GM12801 (cell line): ENCODE results near the gene PGAM2.

ENCODE experiments used
- TF ChIP-seq, protein P1 (sequence below): IDR thresholded peaks from one replicate; pipeline ENCODE4 v1.5.1; 2011; ENCODE audit warnings: control low read depth; ENCODE audit not compliant: insufficient read length; ENCODE audit errors: extremely low read depth

Gene PGAM2

DNA sequence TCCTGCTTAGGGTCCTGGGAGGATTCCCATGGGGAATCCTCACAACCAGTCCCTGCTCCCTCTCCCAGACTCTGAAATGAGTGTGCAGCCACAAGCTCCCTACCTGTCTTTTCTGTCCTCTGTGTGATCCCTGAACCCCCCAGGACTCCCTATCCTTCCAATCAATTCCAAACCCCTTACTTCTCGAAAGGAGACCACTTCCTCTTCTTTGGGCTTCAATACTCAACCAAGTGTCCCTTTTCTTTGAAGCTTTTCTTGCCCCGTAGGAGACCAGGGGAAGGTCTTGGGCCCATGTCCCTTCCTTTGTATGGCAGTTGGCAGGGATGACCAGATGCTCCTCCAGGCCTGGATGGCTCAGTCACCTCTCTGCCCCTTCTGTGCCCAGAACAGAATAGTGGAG is 40.5 kb upstream of the PGAM2 start:
- TF ChIP-seq, protein P1, sequence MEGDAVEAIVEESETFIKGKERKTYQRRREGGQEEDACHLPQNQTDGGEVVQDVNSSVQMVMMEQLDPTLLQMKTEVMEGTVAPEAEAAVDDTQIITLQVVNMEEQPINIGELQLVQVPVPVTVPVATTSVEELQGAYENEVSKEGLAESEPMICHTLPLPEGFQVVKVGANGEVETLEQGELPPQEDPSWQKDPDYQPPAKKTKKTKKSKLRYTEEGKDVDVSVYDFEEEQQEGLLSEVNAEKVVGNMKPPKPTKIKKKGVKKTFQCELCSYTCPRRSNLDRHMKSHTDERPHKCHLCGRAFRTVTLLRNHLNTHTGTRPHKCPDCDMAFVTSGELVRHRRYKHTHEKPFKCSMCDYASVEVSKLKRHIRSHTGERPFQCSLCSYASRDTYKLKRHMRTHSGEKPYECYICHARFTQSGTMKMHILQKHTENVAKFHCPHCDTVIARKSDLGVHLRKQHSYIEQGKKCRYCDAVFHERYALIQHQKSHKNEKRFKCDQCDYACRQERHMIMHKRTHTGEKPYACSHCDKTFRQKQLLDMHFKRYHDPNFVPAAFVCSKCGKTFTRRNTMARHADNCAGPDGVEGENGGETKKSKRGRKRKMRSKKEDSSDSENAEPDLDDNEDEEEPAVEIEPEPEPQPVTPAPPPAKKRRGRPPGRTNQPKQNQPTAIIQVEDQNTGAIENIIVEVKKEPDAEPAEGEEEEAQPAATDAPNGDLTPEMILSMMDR: no peak

DNA sequence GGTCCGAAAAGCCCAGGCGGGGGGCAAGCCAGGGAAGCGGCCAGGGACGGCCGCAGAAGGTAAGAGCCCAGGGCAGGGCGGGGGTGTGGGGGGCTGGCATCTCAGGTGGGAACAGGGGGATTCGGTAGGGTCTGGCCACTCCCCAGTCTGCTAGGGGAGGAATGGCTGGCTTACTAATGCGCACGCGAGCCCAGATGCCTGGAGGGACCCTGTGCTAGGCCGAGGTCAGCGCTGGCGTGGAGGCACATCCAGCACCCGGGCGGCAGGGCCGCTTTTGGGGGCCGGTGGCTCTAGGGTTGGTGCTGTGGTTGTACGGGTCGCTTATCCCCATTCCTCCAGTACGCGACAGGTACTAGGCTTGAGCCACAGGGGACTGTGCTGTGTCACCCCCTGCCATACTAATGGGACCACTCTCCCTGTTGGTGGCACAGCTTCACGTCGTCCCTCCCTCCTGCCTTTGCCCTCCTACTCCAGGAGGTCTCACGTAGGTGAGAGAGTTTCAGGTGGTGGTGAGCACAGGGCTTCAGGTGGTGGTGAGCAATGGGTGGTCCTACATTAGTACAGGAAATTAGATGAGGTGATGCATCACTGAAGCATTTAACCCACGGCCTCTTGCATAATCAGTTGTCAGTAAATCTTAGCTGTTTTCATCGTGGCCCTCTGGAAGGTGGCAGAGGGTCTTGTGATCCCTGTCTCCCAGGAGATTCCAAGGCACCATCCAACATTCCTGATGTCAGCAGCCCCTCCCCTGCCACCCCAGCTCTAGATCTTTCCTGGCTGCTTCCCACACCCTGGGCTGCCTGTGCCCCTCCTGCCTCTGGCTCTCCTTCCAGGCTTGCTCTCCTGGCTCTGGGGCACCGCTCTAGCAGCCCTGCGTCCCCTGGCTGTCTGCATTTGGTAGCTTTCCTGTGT is 39.7 kb upstream of the PGAM2 start:
- TF ChIP-seq, protein P1: no peak

DNA sequence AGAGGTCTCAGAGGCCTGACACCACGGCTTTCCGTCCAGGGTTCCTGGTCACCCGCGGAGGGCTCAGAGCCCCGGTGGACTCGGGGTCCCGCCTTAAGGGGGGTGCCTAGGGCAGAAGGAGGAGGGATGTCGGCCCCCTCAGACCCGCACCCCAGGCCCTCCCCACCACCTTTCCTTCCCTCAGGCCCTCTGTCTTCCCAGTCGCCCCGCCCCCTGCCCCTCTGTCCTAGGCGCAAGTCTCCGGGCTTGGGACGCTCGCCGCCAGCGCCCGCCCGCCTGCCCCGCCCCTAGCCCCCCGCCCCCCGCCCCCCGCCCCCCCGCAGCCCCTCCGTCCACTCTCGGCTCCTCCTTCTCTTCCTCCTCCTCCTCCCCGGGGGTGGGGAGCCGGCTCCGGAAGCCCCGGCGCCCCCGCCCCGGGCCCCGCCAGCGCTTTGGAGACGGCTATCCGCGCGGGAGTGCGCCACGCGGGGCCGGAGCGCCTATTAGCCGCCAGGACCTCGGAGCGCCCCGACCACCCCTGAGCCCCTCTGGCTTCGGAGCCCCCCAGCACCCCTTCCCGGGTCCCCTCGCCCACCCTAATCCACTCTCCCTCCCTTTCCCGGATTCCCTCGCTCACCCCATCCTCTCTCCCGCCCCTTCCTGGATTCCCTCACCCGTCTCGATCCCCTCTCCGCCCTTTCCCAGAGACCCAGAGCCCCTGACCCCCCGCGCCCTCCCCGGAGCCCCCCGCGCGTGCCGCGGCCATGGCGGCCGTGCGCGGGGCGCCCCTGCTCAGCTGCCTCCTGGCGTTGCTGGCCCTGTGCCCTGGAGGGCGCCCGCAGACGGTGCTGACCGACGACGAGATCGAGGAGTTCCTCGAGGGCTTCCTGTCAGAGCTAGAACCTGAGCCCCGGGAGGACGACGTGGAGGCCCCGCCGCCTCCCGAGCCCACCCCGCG is 38.8 kb upstream of the PGAM2 start, which contains the start of gene AEBP1:
Gene AEBP1, plus strand, starts transcription at position 423 of the 937 bp plus-strand sequence. Its CDS starts 321 bp downstream, at position 744.
- TF ChIP-seq, protein P1: no peak

DNA sequence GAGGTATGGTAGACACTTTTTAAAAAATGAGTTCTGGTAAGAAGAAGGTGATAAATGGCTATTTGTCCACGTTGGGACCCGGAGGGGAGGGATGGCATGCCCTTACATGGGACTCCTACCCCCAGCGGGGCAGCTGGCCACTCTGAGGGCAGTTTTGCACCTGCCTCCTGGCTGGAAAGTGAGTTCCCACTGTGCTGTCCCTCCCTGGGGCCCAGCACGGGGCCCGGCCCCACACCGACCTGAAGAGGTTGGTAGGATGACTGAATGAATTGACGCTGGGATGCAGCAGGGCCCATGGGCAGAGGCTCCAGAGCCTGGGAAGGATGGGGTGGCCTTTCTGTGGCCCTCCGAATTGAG is 38.2 kb upstream of the PGAM2 start:
- TF ChIP-seq, protein P1: no peak

DNA sequence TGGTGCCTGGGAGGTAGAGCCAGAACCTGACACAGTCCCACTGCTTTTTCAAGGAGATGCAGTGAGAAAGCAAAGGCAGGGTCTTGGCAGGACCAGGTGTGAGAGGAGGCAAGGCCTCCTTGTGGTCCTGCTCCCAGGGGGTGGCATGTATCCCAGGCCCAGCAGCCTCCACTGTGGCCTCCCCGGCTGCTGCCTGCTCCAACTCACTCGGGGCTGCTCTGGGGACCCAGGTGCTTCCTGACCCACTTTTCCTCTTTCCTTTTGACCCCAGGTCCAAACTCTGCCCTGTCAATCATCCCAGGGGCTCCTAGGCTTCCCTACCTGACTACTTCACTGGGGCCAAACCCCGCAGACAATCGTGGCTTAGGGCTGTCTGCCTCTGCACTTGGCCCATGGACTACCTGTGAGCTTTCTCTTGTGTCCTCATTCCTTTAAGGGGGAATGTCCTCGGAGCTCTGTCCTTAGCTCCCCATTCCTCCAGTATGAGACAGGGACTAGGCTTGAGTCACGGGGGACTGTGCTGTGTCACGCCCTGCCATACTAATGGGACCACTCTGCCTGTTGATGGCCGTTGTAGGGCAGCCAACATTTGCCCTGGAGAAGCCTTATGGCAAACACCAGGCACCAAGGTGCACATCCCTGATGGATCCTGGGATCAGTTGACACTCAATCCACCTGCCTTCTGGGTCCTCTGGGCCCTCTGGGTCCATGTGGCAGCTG is 37.6 kb upstream of the PGAM2 start:
- TF ChIP-seq, protein P1: no peak

DNA sequence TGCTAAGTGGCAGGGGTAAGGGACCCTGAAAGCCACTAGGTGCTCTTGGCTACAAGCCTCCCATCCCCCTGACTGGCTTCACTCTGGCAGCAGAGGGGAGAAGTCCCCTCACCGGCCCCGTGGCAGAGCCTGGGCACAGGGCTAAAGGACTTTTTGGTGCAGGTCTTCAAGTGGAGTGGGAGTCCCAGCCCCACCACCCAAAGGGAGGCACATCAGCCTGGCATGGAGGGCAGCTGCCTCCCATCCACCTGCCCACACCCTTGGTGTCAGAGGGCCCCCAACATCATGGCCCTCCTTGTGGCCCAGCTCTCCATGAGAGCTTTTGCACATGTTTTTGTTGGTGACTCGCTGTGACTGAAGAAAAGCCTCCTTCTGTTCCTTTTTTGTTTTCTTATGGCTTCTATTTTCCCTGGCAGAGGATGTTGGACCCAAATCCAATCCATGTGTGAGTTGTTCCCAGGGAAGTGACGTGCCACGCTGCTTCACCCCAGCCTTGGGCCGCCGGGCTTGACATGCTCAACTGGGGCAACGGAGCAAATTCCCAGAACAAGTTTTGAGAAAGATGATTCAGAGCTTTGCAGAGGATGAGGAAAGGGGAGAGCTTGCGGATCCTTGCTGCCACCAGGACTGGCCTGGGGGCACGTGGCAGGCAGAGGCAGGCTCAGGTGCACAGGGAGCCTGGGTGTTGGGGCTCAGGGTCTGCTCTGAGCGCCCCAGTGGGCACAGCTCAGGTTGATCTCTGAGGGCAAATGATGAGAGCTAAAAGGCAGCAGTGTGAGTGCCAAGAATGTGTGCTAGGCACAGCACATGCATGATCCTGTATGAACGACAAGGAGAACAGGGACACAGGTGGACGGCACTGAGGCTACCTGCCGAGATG is 36.8 kb upstream of the PGAM2 start:
- TF ChIP-seq, protein P1: no peak
